Keratinocyte (primary cell): ENCODE data around the gene SENP5.

Source experiments
- CTCF ChIP-seq, 3 experiments: IDR thresholded peaks in 1 of 3; conservative IDR thresholded peaks in 1 of 3; optimal IDR thresholded peaks in 1 of 3; 2 replicates in 2 of 3; 3 replicates in 1 of 3; pipeline versions ENCODE3 to v1.5.1; 2011; ENCODE audit warnings: low read length in 3 of 3, mild to moderate bottlenecking in 3 of 3, moderate library complexity in 2 of 3, control low read depth in 1 of 3, inconsistent platforms in 1 of 3; ENCODE audit not compliant: insufficient read depth in 2 of 3; ENCODE audit errors: extremely low read depth in 1 of 3
- EZH2 ChIP-seq: IDR thresholded peaks from one replicate; pipeline ENCODE4 v1.6.1; 2012; ENCODE audit warnings: inconsistent platforms, mild to moderate bottlenecking, low read length, moderate library complexity

- TF ChIP-seq CTCF (optimal IDR thresholded peaks at IDR 0.05 in 1 of 3, IDR thresholded peaks at IDR 0.05 in 1 of 3, conservative IDR thresholded peaks at IDR 0.05 in 1 of 3; ENCODE audit: extremely low read depth in 1 of 3, insufficient read depth in 2 of 3, low read length in 3 of 3) (no peak), EZH2 (no peak)
These were observed 45.8 kb upstream of the SENP5 start for GRCh38 chr3:196821806-196822355.
